Mucosa of rectum (tissue), 2 donors: ENCODE results near the gene ARHGAP23.
"Not testable (repeated sequence)": the region's sequence is repeated elsewhere in the genome, so short reads cannot be mapped to it uniquely, and the experiment has no call there.

Experiments used
- H3K27ac ChIP-seq, 2 donors: one replicate each; pipeline ENCODE4 v1.7.0; 2013; ENCODE audit warnings: inconsistent platforms in 2 of 2, low read depth in 2 of 2, low read length in 2 of 2
- H3K27me3 ChIP-seq, 2 donors: one replicate each; pipeline ENCODE4 v1.7.0; 2013; ENCODE audit warnings: low read length in 2 of 2; ENCODE audit not compliant: control insufficient read depth in 2 of 2, insufficient read depth in 2 of 2
- H3K36me3 ChIP-seq, 2 donors: one replicate each; pipeline ENCODE4 v1.7.0; 2013; ENCODE audit warnings: low read length in 2 of 2; ENCODE audit not compliant: control insufficient read depth in 2 of 2, insufficient read depth in 2 of 2
- H3K4me1 ChIP-seq, 2 donors: one replicate each; pipeline ENCODE4 v1.7.0; 2013; ENCODE audit warnings: low read length in 2 of 2, mild to moderate bottlenecking in 1 of 2; ENCODE audit not compliant: control insufficient read depth in 2 of 2, insufficient read depth in 2 of 2
- H3K4me3 ChIP-seq, 2 donors: one replicate each; pipeline ENCODE4 v1.7.0; 2013; ENCODE audit warnings: low read length in 2 of 2
- H3K9ac ChIP-seq, 2 donors: one replicate each; pipeline ENCODE4 v1.7.0; 2013; ENCODE audit warnings: low read length in 2 of 2, low read depth in 1 of 2, mild to moderate bottlenecking in 1 of 2
- H3K9me3 ChIP-seq, 2 donors: one replicate each; pipeline ENCODE4 v1.7.0; 2013; ENCODE audit warnings: low read length in 2 of 2; ENCODE audit not compliant: control insufficient read depth in 2 of 2
- donor health status: healthy.
- donor health status: Normal muscosa, but diverticular disease.

Gene ARHGAP23

GRCh38 chr17:38510421-38511149, 82.3 kb downstream of the ARHGAP23 start:
- peaks cover 0 to 2% of the 10 kb centered on the region in 2 donors for H3K36me3 ChIP-seq
- H3K9ac ChIP-seq, result no peak overlapping the region
- H3K9me3 ChIP-seq, result no peaks in the 10 kb centered on the region
- H3K27ac ChIP-seq, result no peak overlapping the region
- H3K27me3 ChIP-seq, result peaks cover 10 to 21% of the 10 kb centered on the region in 2 donors
- H3K4me3 ChIP-seq, result peak overlapping the region in 1 of 2 donors; percentile 10
- H3K4me1 ChIP-seq, result no peaks in the 10 kb centered on the region

DNA sequence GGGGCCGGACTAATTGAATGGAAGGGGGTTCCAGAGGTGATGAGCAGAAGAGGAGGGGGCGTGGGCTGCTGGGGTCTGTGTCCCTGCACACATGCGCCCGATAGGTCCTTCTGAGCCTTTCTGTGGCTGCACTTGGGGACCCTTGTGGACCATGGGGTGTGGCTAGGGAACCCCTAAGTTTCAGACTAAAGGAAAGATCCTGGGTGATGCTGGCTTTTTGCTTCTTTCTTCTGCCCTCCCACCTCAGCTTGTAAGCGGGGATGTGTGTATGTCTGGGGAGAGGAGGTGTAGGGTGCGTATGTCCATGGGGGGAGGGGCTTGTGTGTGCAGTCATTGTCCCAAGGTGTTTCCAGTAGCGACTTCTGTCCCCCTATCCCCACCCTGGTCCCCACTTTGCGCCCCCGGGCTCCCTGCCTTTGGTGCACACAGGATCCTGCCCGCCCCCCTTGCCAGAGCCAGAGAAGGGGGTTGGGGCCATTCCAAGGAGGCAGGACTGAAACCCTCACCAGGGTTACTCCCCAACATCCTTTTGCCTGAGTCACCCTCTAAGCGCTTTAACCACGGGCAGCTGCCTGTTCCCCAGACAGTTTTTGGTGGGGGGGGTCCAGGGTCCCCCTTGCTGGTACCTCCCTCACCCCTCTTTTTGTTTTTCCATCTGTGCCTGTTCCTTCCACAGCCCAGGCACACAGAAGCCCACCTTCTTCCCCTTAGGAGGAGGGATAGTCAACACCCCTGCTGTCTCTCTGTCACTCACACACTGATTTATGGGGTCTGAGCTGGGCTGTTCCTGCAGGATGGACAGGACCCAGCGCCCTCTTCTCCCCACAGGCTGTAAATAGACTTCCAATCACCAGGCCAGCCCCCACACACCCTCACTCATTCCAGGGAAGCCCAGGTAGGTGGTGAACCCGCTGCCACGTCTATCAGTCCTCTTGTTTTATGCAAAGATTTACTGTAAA, 83.2 kb downstream of the ARHGAP23 start:
- H3K9ac ChIP-seq, result no peak overlapping the region
- peaks cover 0 to 2% of the 10 kb centered on the region in 2 donors for H3K36me3 ChIP-seq
- no peak overlapping the region for H3K27ac ChIP-seq
- H3K9me3 ChIP-seq, result no peaks in the 10 kb centered on the region
- no peaks in the 10 kb centered on the region for H3K4me1 ChIP-seq
- peaks cover 10 to 21% of the 10 kb centered on the region in 2 donors for H3K27me3 ChIP-seq
- H3K4me3 ChIP-seq, result no peak overlapping the region

GRCh38 chr17:38512473-38513058, 84.3 kb downstream of the ARHGAP23 start:
- Histone ChIP-seq H3K9me3 (no peaks in the 10 kb centered on the region), H3K4me1 (no peaks in the 10 kb centered on the region), H3K27me3 (peaks cover 10 to 21% of the 10 kb centered on the region in 2 donors), H3K4me3 (no peak overlapping the region), H3K9ac (no peak overlapping the region), H3K36me3 (no peaks in the 10 kb centered on the region), H3K27ac (no peak overlapping the region)

DNA sequence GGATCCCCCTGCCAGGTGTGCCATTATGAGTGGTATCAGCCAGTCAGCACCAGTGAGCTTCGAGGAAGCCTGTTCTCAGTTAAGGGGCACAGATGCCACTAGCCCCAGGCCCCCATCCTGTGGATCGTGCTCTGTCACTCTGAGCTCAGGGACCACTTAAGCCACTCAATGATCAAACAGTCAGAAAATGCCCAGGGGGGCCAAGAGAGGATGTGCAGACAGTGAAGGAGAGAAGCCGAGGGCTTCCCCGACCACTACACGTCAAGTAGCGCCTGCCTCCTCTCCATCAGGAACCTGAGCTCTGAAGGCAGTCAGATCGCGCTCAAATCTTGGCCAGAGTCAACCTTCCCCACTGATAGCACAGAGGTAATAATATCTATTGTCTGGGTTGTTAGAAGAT, 98.3 kb downstream of the ARHGAP23 start:
- not testable (repeated sequence) for H3K27ac ChIP-seq, H3K9ac ChIP-seq, H3K27me3 ChIP-seq, H3K9me3 ChIP-seq, H3K36me3 ChIP-seq, H3K4me1 ChIP-seq, H3K4me3 ChIP-seq

- H3K36me3 ChIP-seq, H3K27ac ChIP-seq, H3K4me3 ChIP-seq, H3K4me1 ChIP-seq, H3K9me3 ChIP-seq, H3K9ac ChIP-seq, H3K27me3 ChIP-seq: not testable (repeated sequence)
Measured at GRCh38 chr17:38528141-38528540, 99.9 kb downstream of the ARHGAP23 start.

DNA sequence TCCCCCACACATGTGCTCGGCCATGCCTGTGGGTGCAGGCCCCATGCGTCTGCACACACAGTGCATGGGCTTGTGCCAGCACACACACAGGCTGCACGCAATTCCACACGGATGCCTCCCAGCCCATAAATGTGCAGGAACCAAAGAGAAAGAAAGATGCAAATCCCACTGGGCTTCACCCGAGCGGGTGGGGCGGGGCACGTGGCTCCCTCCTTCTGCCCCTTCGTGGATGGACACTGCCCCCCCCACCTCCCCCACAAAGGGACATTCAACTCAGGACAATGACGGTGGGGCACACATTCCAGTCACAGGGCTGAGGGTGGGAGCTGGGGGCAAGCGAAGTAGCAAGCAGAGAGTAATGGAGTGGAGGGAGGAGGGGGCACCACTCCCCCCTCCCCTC, 102.6 kb downstream of the ARHGAP23 start:
- not testable (repeated sequence) for H3K4me1 ChIP-seq, H3K4me3 ChIP-seq, H3K9ac ChIP-seq, H3K9me3 ChIP-seq, H3K36me3 ChIP-seq, H3K27ac ChIP-seq
- peaks cover 9 to 18% of the 10 kb centered on the region in 2 donors for H3K27me3 ChIP-seq

DNA sequence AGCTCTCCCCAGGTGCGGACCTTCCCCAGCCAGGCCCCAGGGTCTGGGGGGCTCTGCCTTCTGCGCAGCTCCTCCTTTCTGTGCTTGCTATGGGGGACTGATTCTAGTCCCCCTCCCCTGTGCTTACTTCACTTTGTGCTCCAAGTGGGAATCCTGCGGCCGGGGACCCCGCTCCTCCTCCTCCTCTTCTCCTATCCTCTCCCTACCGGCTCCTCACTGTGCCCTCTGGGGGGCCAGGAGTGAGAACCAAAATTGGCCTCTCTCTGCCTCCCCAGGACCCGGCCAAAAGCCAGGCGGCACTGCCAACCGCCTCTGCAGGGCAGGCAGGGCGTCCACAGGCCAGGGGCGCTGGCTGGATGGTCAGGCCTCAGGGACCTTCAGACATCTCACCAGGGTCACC, 103.5 kb downstream of the ARHGAP23 start:
- not testable (repeated sequence) for H3K36me3 ChIP-seq, H3K27ac ChIP-seq, H3K9me3 ChIP-seq, H3K4me3 ChIP-seq, H3K9ac ChIP-seq, H3K4me1 ChIP-seq
- H3K27me3 ChIP-seq, result peaks cover 13 to 23% of the 10 kb centered on the region in 2 donors

DNA sequence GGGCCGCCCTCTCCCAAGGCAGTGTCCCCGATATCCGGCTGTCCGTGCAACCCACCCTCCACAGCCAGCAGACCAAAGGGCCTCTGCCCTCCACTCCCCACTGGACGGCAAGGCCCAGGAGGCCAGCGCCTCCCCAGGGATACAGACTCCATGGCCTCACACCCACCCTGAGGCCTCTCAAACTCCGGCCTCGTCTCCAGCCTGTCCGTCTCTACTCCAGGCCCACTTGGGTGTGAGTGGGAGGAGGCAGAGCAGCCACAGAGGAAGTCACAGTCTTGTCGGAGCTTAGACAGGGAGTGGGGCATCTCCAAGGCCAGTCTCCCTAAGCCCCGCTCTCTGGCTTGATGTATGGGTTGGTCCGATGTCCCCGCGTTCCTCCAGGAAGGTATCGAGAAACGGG, 104.2 kb downstream of the ARHGAP23 start:
- Histone ChIP-seq H3K4me3 (no peak overlapping the region), H3K4me1 (no peaks in the 10 kb centered on the region), H3K27ac (no peak overlapping the region), H3K27me3 (peaks cover 13 to 23% of the 10 kb centered on the region in 2 donors), H3K36me3 (no peaks in the 10 kb centered on the region), H3K9me3 (no peaks in the 10 kb centered on the region), H3K9ac (no peak overlapping the region)

DNA sequence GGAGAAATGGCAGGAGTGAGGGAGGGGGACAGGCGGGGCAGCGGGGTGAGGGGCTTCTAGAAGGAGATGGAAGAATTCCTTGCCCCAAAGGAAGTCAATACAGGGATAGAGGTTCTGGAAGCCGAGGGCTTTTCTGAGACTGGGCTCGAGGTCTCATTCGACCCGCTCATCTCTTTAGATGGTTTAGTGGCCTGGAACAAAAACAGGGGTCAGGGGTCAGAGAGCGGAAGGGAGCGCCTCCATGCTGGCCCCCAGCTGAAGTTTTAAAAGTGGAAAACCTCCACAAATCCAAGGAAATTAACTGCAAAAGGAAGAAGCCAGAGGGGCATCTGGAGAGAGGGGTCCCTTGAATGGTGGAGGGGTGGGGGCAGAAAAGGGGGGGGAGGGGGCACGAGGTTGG, 105.0 kb downstream of the ARHGAP23 start:
- H3K36me3 ChIP-seq, result no peaks in the 10 kb centered on the region
- H3K4me1 ChIP-seq, result no peaks in the 10 kb centered on the region
- peaks cover 12 to 23% of the 10 kb centered on the region in 2 donors for H3K27me3 ChIP-seq
- no peak overlapping the region for H3K9ac ChIP-seq
- no peak overlapping the region for H3K27ac ChIP-seq
- H3K9me3 ChIP-seq, result no peaks in the 10 kb centered on the region
- H3K4me3 ChIP-seq, result no peak overlapping the region
